ENCODE measurements around the gene SHPK. TPM values are rescaled to one million over a fixed set of nuclear protein-coding genes. Genes with fewer than 3 reads are reported as not detected.

SHPK gene
- total RNA-seq, 1 experiment from 2014 or later, result 8.4 TPM

DNA sequence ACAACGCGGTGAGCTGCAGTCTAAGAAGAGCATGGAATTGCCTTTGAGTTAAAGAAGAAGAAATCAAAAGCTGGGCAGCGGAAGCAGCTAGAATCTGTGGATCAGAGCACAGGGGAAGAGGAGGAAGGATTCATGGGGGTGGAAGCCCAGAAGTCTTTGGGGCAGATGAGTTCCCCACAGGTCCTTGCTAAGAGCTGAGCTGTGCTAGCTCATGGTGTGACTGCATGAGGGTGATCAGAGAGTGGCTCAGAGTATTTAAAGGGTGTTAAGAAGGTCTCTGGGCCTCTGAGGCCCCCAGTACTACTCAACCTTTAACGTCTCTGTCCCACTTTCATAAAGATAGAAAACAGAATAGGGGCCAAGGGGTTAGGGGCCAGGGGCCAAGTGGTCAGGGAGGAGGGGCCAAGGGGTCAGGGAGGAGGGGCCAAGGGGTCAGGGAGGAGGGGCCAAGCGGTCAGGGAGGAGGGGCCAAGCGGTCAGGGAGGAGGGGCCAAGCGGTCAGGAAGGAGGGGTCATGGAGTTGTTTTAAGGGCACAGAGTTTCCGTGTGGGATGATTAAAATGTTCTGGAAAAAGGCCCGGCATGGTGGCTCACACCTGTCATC is 66.4 kb downstream of the SHPK start:
- no peak; the same call in 1 of the 2 replicates for ATAC-seq
- ChIA-PET CTCF (no interaction called here), POLR2A (no interaction called here)
- TF ChIP-seq TCF7L2 (IDR thresholded peaks at IDR 0.05; ENCODE audit: low read depth, low read length) (no peak), POLR2AphosphoS5 (IDR thresholded peaks at IDR 0.05; ENCODE audit: low read depth, low read length) (no peak), SIN3A (IDR thresholded peaks at IDR 0.05; ENCODE audit: borderline replicate concordance, insufficient read depth, low read depth, low read length) (no peak)
- TF ChIP-seq, protein P1, sequence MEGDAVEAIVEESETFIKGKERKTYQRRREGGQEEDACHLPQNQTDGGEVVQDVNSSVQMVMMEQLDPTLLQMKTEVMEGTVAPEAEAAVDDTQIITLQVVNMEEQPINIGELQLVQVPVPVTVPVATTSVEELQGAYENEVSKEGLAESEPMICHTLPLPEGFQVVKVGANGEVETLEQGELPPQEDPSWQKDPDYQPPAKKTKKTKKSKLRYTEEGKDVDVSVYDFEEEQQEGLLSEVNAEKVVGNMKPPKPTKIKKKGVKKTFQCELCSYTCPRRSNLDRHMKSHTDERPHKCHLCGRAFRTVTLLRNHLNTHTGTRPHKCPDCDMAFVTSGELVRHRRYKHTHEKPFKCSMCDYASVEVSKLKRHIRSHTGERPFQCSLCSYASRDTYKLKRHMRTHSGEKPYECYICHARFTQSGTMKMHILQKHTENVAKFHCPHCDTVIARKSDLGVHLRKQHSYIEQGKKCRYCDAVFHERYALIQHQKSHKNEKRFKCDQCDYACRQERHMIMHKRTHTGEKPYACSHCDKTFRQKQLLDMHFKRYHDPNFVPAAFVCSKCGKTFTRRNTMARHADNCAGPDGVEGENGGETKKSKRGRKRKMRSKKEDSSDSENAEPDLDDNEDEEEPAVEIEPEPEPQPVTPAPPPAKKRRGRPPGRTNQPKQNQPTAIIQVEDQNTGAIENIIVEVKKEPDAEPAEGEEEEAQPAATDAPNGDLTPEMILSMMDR (IDR thresholded peaks at IDR 0.05), result no peak
- TF ChIP-seq, protein P2, sequence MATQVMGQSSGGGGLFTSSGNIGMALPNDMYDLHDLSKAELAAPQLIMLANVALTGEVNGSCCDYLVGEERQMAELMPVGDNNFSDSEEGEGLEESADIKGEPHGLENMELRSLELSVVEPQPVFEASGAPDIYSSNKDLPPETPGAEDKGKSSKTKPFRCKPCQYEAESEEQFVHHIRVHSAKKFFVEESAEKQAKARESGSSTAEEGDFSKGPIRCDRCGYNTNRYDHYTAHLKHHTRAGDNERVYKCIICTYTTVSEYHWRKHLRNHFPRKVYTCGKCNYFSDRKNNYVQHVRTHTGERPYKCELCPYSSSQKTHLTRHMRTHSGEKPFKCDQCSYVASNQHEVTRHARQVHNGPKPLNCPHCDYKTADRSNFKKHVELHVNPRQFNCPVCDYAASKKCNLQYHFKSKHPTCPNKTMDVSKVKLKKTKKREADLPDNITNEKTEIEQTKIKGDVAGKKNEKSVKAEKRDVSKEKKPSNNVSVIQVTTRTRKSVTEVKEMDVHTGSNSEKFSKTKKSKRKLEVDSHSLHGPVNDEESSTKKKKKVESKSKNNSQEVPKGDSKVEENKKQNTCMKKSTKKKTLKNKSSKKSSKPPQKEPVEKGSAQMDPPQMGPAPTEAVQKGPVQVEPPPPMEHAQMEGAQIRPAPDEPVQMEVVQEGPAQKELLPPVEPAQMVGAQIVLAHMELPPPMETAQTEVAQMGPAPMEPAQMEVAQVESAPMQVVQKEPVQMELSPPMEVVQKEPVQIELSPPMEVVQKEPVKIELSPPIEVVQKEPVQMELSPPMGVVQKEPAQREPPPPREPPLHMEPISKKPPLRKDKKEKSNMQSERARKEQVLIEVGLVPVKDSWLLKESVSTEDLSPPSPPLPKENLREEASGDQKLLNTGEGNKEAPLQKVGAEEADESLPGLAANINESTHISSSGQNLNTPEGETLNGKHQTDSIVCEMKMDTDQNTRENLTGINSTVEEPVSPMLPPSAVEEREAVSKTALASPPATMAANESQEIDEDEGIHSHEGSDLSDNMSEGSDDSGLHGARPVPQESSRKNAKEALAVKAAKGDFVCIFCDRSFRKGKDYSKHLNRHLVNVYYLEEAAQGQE (IDR thresholded peaks at IDR 0.05; ENCODE audit: insufficient read depth in 1 of 2, low read depth in 2 of 2, low read length in 1 of 2), result no peak
- Histone ChIP-seq H3K9me3 (ENCODE audit: control insufficient read depth, insufficient read depth, low read depth, low read length) (no peaks in the 10 kb centered on the region), H3K4me1 (ENCODE audit: control insufficient read depth, insufficient read depth, low read length) (no peaks in the 10 kb centered on the region), H3K36me3 (ENCODE audit: control insufficient read depth, insufficient read depth, low read length) (no peaks in the 10 kb centered on the region), H3K4me3 (ENCODE audit: low read depth in 2 of 2, low read length in 2 of 2) (no peak overlapping the region), H3K27ac (ENCODE audit: low read length) (no peak overlapping the region), H3K27me3 (ENCODE audit: control insufficient read depth, insufficient read depth, low read length) (no peaks in the 10 kb centered on the region)
- in situ Hi-C loops (cut with HindIII; ENCODE audit: low pct_unique_long_range_greater_than_20kb, low sequenced_read_pairs) (no loop called here), intact Hi-C loops (cut with micrococcal nuclease; ENCODE audit: unreplicated experiment) (no loop called here)
- BruUV-seq (replicated peaks), result no TSS peak
- no peak for DNase-seq (ENCODE audit: low read depth, low spot score)

GRCh38 chr17:3566551-3566950 is 69.5 kb downstream of the SHPK start:
- Histone ChIP-seq H3K36me3 (ENCODE audit: control insufficient read depth, insufficient read depth, low read length) (no peaks in the 10 kb centered on the region), H3K27me3 (ENCODE audit: control insufficient read depth, insufficient read depth, low read length) (no peaks in the 10 kb centered on the region), H3K27ac (ENCODE audit: low read length) (no peak overlapping the region), H3K4me3 (ENCODE audit: low read depth in 2 of 2, low read length in 2 of 2) (no peak overlapping the region), H3K4me1 (ENCODE audit: control insufficient read depth, insufficient read depth, low read length) (no peaks in the 10 kb centered on the region), H3K9me3 (ENCODE audit: control insufficient read depth, insufficient read depth, low read depth, low read length) (no peaks in the 10 kb centered on the region)
- BruUV-seq (replicated peaks), result no TSS peak
- in situ Hi-C loops (cut with HindIII; ENCODE audit: low pct_unique_long_range_greater_than_20kb, low sequenced_read_pairs) (no loop called here), intact Hi-C loops (cut with micrococcal nuclease; ENCODE audit: unreplicated experiment) (no loop called here)
- no peak for DNase-seq (ENCODE audit: low read depth, low spot score)
- ChIA-PET POLR2A (no interaction called here), CTCF (no interaction called here)
- no peak for ATAC-seq
- TF ChIP-seq, protein P1 (IDR thresholded peaks at IDR 0.05), result no peak
- TF ChIP-seq TCF7L2 (IDR thresholded peaks at IDR 0.05; ENCODE audit: low read depth, low read length) (no peak), SIN3A (IDR thresholded peaks at IDR 0.05; ENCODE audit: borderline replicate concordance, insufficient read depth, low read depth, low read length) (no peak)
- TF ChIP-seq, protein P2 (IDR thresholded peaks at IDR 0.05; ENCODE audit: insufficient read depth in 1 of 2, low read depth in 2 of 2, low read length in 1 of 2), result no peak

Data from Panc1 (cell line).